HCT116 (cell line): ENCODE measurements around the gene SBF2. TPM values are rescaled to one million over a fixed set of nuclear protein-coding genes. Genes with fewer than 3 reads are reported as not detected.

ENCODE experiments used
- ATAC-seq: fragments of 200-7000 bp; cut with Tn5 transposase; 2 replicates; pipeline ENCODE4 v1.9.1; 2020; ENCODE audit warnings: mild to moderate bottlenecking, moderate library complexity
- BruUV-seq: library from RNA; stranded (reverse); fragments of 400-500 nt; replicated peaks from 2 replicates; lab custom pipeline; 2021; lab: Mats Ljungman, UMichigan
- CTCF ChIA-PET: fragments of 300-600 bp; sonication (Branson Sonifier 250); formaldehyde crosslinking; loops from one replicate; lab custom pipeline; 2021; ENCODE audit warnings: antibody characterized with exemption; lab: Charles Lee
- POLR2A ChIA-PET: fragments of 300-600, 350-600 bp; sonication (Branson Sonifier 250); formaldehyde crosslinking; loops from one replicate; lab custom pipeline; 2021; ENCODE audit warnings: antibody characterized with exemption; lab: Charles Lee
- RAD21 ChIA-PET, 2 experiments: fragments of 300-600 bp; sonication (Branson Sonifier 250); formaldehyde crosslinking; loops; one replicate each; lab custom pipeline; 2023; ENCODE audit warnings: low total read pairs in 2 of 2; ENCODE audit not compliant: uncharacterized antibody in 2 of 2, unreplicated experiment in 2 of 2, low non-redundant PET in 1 of 2; lab: Charles Lee
- DNase-seq: peaks from one replicate; pipeline ENCODE4 v3.0.0-alpha.2; 2010; ENCODE audit warnings: low read depth, low spot score
- H2AFZ ChIP-seq: fragments of 200-600 bp; shearing (Covaris generic), sonication (generic); 2 replicates; pipeline ENCODE4 v1.6.1; 2017; ENCODE audit warnings: low read depth, mixed run types, mixed read lengths, antibody characterized with exemption, low read length; ENCODE audit not compliant: poor library complexity, severe bottlenecking
- H3K27ac ChIP-seq: 2 replicates; pipeline ENCODE4 v1.5.1; 2012; ENCODE audit warnings: low read depth, low read length
- H3K27me3 ChIP-seq: fragments of 200-600 bp; sonication (generic); 2 replicates; pipeline ENCODE4 v1.6.1; 2016; ENCODE audit warnings: mixed run types, low read length, mixed read lengths; ENCODE audit not compliant: insufficient read depth
- H3K36me3 ChIP-seq, 2 experiments: fragments of 200-500 bp in 1 of 2; fragments of 200-600 bp in 1 of 2; sonication (Bioruptor generic) in 1 of 2; sonication (generic) in 1 of 2; 2 replicates each; pipeline versions ENCODE4 v1.5.1 to v1.6.1; 2014 to 2016; ENCODE audit warnings: low read length in 2 of 2, inconsistent platforms in 1 of 2, mixed read lengths in 1 of 2, mixed run types in 1 of 2; ENCODE audit not compliant: insufficient read depth in 2 of 2, control insufficient read depth in 1 of 2
- H3K4me1 ChIP-seq, 2 experiments: fragments of 200-600 bp in 1 of 2; sonication (generic) in 1 of 2; 2 replicates each; pipeline versions ENCODE4 v1.5.1 to v1.6.1; 2012 to 2017; ENCODE audit warnings: low read length in 2 of 2, inconsistent platforms in 1 of 2, mild to moderate bottlenecking in 1 of 2, mixed read lengths in 1 of 2, mixed run types in 1 of 2, moderate library complexity in 1 of 2; ENCODE audit not compliant: insufficient read depth in 2 of 2, control insufficient read depth in 1 of 2
- H3K4me2 ChIP-seq: fragments of 200-600 bp; sonication (generic); 2 replicates; pipeline ENCODE4 v1.6.1; 2017; ENCODE audit warnings: mixed run types, low read length, mixed read lengths
- H3K4me3 ChIP-seq, 2 experiments: fragments of 200-600 bp in 1 of 2; sonication (generic) in 1 of 2; replicated peaks in 1 of 2; 2 replicates each; pipeline ENCODE4 v1.5.1; 2011 to 2016; ENCODE audit warnings: low read length in 2 of 2, control low read depth in 1 of 2, low read depth in 1 of 2, mild to moderate bottlenecking in 1 of 2, mixed read lengths in 1 of 2, mixed run types in 1 of 2
- H3K79me2 ChIP-seq: fragments of 200-600 bp; sonication (generic); 2 replicates; pipeline ENCODE4 v1.6.1; 2017; ENCODE audit warnings: mild to moderate bottlenecking, mixed run types, low read length, moderate library complexity, mixed read lengths; ENCODE audit not compliant: insufficient read depth
- H3K9ac ChIP-seq: fragments of 200-600 bp; sonication (generic); 2 replicates; pipeline ENCODE4 v1.6.1; 2016; ENCODE audit warnings: low read length, mixed read lengths
- H3K9me2 ChIP-seq: fragments of 200-600 bp; sonication (generic), shearing (Covaris generic); 2 replicates; pipeline ENCODE4 v1.6.1; 2017; ENCODE audit warnings: mixed run types, mild to moderate bottlenecking, moderate library complexity; ENCODE audit not compliant: insufficient read depth
- H3K9me3 ChIP-seq, 2 experiments: fragments of 200-500 bp in 1 of 2; fragments of 200-600 bp in 1 of 2; sonication (Bioruptor generic) in 1 of 2; sonication (generic) in 1 of 2; 2 replicates each; pipeline ENCODE4 v1.6.1; 2014 to 2017; ENCODE audit warnings: low read length in 2 of 2, mixed read lengths in 2 of 2, inconsistent platforms in 1 of 2, low read depth in 1 of 2, mild to moderate bottlenecking in 1 of 2, mixed run types in 1 of 2, moderate library complexity in 1 of 2; ENCODE audit not compliant: control insufficient read depth in 1 of 2, insufficient read depth in 1 of 2
- H4K20me1 ChIP-seq: fragments of 200-600 bp; sonication (generic), shearing (Covaris generic); 2 replicates; pipeline ENCODE4 v1.6.1; 2017; ENCODE audit warnings: mixed run types, mild to moderate bottlenecking, moderate library complexity; ENCODE audit not compliant: insufficient read depth
- CBX3 ChIP-seq: IDR thresholded peaks from 2 replicates; pipeline ENCODE4 v1.6.1; 2012; ENCODE audit warnings: low read depth
- EGR1 ChIP-seq: IDR thresholded peaks from 2 replicates; pipeline ENCODE4 v1.6.1; 2012; ENCODE audit warnings: low read depth
- ELF1 ChIP-seq: IDR thresholded peaks from 2 replicates; pipeline ENCODE4 v1.6.1; 2012; ENCODE audit warnings: low read depth, borderline replicate concordance
- EZH2phosphoT487 ChIP-seq: fragments of 200-600 bp; IDR thresholded peaks from 2 replicates; pipeline ENCODE4 v1.6.1; 2018; ENCODE audit warnings: antibody characterized with exemption, borderline replicate concordance
- FOSL1 ChIP-seq: IDR thresholded peaks from 2 replicates; pipeline ENCODE4 v1.6.1; 2012; ENCODE audit warnings: low read depth
- JUND ChIP-seq: IDR thresholded peaks from 2 replicates; pipeline ENCODE4 v1.6.1; 2012
- POLR2A ChIP-seq: IDR thresholded peaks from 2 replicates; pipeline ENCODE4 v1.7.0; 2011; ENCODE audit warnings: borderline replicate concordance; ENCODE audit not compliant: insufficient read depth, insufficient read length; ENCODE audit errors: extremely low read depth
- REST ChIP-seq: IDR thresholded peaks from 2 replicates; pipeline ENCODE4 v1.6.1; 2012; ENCODE audit warnings: low read depth
- SP1 ChIP-seq: IDR thresholded peaks from 2 replicates; pipeline ENCODE4 v1.6.1; 2012; ENCODE audit warnings: low read depth
- SRF ChIP-seq: IDR thresholded peaks from 2 replicates; pipeline ENCODE4 v1.6.1; 2012; ENCODE audit warnings: low read depth
- TCF7L2 ChIP-seq: IDR thresholded peaks from 2 replicates; pipeline ENCODE4 v1.7.0; 2011; ENCODE audit warnings: borderline replicate concordance, inconsistent platforms; ENCODE audit not compliant: insufficient read depth, insufficient read length; ENCODE audit errors: extremely low read depth
- YY1 ChIP-seq: IDR thresholded peaks from 2 replicates; pipeline ENCODE4 v1.6.1; 2011; ENCODE audit warnings: low read length, low read depth, moderate library complexity, mild to moderate bottlenecking; ENCODE audit not compliant: insufficient replicate concordance; ENCODE audit errors: extremely low read depth
- ZFX ChIP-seq: fragments of 450-650 bp; IDR thresholded peaks from 2 replicates; pipeline ENCODE4 v1.6.1; 2017
- intact Hi-C: fragments of 100-400 bp; cut with micrococcal nuclease; formaldehyde crosslinking; loops from 2 replicates; pipeline ENCODE4 v1.10.0; 2022
- total RNA-seq: library from RNA; stranded (reverse); gene quantifications from one replicate; pipeline ENCODE4 v1.2.1, GENCODE V29; 2021; ENCODE audit not compliant: unreplicated experiment
- TF ChIP-seq, protein P1 (sequence below): IDR thresholded peaks from 2 replicates; pipeline ENCODE4 v1.6.1; 2011; ENCODE audit warnings: mild to moderate bottlenecking, low read length, moderate library complexity; ENCODE audit not compliant: insufficient replicate concordance; ENCODE audit errors: extremely low read depth

Gene SBF2
- total RNA-seq, 1 experiment from 2014 or later = 35.0 TPM

DNA sequence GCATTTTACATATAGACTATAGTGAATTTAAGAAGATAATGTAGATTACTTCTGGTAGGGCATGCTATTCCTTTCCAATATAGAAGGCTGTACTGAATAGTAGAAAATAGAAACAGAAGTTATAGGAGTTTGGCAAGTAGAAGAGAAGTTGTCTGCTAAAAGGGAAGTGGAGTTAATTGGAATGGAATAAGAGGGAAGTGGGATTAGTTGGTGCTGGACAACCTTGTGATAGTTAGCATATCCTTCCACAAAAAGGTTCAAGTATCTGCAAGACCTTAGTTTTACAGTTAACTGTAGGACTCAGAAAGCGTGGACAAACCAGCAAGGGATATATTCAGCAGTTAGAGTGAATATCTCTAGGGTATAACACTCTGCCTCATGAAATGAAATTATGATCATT lies 444.6 kb downstream of the SBF2 start:
- H3K4me1 ChIP-seq = no peaks in the 10 kb centered on the region
- no peak overlapping the region for H2AFZ ChIP-seq
- no peak overlapping the region for H3K4me2 ChIP-seq
- POLR2A ChIA-PET = no interaction called here
- H3K27ac ChIP-seq = no peak overlapping the region
- DNase-seq (no peak), ATAC-seq (no peak)
- H4K20me1 ChIP-seq = no peaks in the 10 kb centered on the region
- CTCF ChIA-PET = no interaction called here
- H3K79me2 ChIP-seq = no peaks in the 10 kb centered on the region
- no peaks in the 10 kb centered on the region for H3K9me2 ChIP-seq
- H3K36me3 ChIP-seq = 0 out of 4 replicates have a peak, but pooled peaks cover 0 to 3% of the 10 kb centered on the region in 2 experiments
- intact Hi-C loops = no loop called here
- TF ChIP-seq CBX3 (no peak), POLR2A (no peak), ELF1 (no peak), SP1 (no peak), ZFX (no peak), EGR1 (no peak), EZH2phosphoT487 (no peak), SRF (no peak), JUND (no peak), FOSL1 (no peak), TCF7L2 (no peak), YY1 (no peak), REST (no peak)
- TF ChIP-seq, protein P1, sequence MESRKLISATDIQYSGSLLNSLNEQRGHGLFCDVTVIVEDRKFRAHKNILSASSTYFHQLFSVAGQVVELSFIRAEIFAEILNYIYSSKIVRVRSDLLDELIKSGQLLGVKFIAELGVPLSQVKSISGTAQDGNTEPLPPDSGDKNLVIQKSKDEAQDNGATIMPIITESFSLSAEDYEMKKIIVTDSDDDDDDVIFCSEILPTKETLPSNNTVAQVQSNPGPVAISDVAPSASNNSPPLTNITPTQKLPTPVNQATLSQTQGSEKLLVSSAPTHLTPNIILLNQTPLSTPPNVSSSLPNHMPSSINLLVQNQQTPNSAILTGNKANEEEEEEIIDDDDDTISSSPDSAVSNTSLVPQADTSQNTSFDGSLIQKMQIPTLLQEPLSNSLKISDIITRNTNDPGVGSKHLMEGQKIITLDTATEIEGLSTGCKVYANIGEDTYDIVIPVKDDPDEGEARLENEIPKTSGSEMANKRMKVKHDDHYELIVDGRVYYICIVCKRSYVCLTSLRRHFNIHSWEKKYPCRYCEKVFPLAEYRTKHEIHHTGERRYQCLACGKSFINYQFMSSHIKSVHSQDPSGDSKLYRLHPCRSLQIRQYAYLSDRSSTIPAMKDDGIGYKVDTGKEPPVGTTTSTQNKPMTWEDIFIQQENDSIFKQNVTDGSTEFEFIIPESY = no peak
- TF ChIP-seq, all 23 proteins: peak for 0
- Histone ChIP-seq H3K4me3 (no peak overlapping the region), H3K9ac (no peak overlapping the region), H3K9me3 (no peaks in the 10 kb centered on the region), H3K27me3 (no peaks in the 10 kb centered on the region)
- BruUV-seq = no TSS peak
- RAD21 ChIA-PET = no interaction called here
